HL-60 (cell line): ENCODE measurements around the gene NME1.

Source experiments
- DNase-seq, 2 experiments: peaks; one replicate each; pipeline ENCODE4 v3.0.0-alpha.2; 2010 to 2020; ENCODE audit warnings: low read depth in 1 of 2, low spot score in 1 of 2
- H3K27ac ChIP-seq: fragments of 250-450 bp; sonication (Bioruptor Pico); replicated peaks from 2 replicates; pipeline ENCODE4 v1.5.1; 2020; ENCODE audit warnings: mild to moderate bottlenecking, moderate library complexity
- H3K27me3 ChIP-seq: fragments of 250-450 bp; sonication (Bioruptor Pico); 2 replicates; pipeline ENCODE4 v1.5.1; 2021; ENCODE audit warnings: mild to moderate bottlenecking, moderate library complexity; ENCODE audit not compliant: insufficient read depth, poor library complexity, severe bottlenecking
- H3K4me3 ChIP-seq: replicated peaks from 2 replicates; pipeline ENCODE4 v1.5.1; 2011; ENCODE audit warnings: mild to moderate bottlenecking, control low read depth, low read length; ENCODE audit not compliant: insufficient read depth
- GABPA ChIP-seq: IDR thresholded peaks from 2 replicates; pipeline ENCODE4 v1.6.1; 2012; ENCODE audit warnings: low read depth
- POLR2AphosphoS5 ChIP-seq: IDR thresholded peaks from 2 replicates; pipeline ENCODE4 v1.6.1; 2012; ENCODE audit warnings: low read depth
- SPI1 ChIP-seq: IDR thresholded peaks from 2 replicates; pipeline ENCODE4 v1.6.1; 2012; ENCODE audit warnings: low read depth, mild to moderate bottlenecking, borderline replicate concordance
- TF ChIP-seq, protein P1 (sequence below): IDR thresholded peaks from one replicate; pipeline ENCODE4 v1.5.1; 2011; ENCODE audit warnings: low read length, control low read depth, inconsistent platforms; ENCODE audit not compliant: insufficient read depth
- TF ChIP-seq, protein P2 (sequence below): IDR thresholded peaks from 2 replicates; pipeline ENCODE4 v1.6.1; 2012; ENCODE audit warnings: low read depth; ENCODE audit not compliant: insufficient replicate concordance

The NME1 gene

DNA sequence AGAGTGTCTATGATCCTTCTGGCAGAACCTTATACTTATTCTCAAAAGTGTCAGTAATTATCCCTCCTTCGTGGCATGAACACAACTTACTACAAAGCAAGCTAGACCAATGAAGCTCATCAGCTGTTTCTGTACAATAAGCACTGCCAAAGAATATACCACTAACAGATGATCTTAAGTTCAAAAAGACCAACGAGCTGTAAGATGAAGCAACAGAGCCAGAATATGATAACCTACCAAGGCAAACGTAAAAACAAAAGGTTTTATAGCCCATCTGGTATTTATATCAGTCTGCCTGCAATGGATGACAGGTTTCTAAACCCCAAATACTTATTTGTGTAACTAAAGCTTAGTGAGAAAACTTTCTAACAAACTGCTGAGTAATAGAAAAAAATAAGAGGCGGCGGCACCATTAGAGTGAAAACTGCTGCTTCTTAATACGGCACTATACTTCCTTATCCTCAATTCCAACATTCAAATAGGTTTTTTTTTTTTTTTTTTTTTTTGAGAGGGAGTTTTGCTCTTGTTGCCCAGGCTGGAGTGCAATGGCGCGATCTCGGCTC is 35.0 kb downstream of the NME1 start:
- Histone ChIP-seq H3K27me3 (no peaks in the 10 kb centered on the region), H3K27ac (no peak overlapping the region), H3K4me3 (no peak overlapping the region)
- no peak for DNase-seq
- TF ChIP-seq, protein P1, sequence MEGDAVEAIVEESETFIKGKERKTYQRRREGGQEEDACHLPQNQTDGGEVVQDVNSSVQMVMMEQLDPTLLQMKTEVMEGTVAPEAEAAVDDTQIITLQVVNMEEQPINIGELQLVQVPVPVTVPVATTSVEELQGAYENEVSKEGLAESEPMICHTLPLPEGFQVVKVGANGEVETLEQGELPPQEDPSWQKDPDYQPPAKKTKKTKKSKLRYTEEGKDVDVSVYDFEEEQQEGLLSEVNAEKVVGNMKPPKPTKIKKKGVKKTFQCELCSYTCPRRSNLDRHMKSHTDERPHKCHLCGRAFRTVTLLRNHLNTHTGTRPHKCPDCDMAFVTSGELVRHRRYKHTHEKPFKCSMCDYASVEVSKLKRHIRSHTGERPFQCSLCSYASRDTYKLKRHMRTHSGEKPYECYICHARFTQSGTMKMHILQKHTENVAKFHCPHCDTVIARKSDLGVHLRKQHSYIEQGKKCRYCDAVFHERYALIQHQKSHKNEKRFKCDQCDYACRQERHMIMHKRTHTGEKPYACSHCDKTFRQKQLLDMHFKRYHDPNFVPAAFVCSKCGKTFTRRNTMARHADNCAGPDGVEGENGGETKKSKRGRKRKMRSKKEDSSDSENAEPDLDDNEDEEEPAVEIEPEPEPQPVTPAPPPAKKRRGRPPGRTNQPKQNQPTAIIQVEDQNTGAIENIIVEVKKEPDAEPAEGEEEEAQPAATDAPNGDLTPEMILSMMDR: no peak

DNA sequence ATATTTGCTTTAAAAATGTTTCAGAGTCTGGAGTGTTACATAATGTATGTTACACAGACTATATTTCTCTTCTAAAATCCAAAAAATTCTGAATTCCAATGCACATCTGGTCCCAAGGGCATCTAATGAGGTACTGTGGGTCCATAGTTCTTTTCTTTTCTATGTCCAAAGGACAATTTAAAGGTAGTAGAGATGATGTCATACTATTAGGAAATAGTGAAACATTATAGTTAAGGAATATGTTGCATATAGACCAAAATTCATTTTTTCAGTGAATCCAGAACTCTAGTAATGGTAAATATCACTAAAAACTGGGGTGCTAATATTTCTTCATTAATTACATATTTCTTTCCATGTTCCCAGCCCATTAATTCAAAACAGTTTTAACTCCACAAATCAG is 35.8 kb downstream of the NME1 start:
- DNase-seq: no peak
- Histone ChIP-seq H3K27ac (no peak overlapping the region), H3K4me3 (no peak overlapping the region), H3K27me3 (no peaks in the 10 kb centered on the region)
- TF ChIP-seq, protein P1: no peak
- TF ChIP-seq SPI1 (no peak), GABPA (no peak), POLR2AphosphoS5 (no peak)
- TF ChIP-seq, protein P2, sequence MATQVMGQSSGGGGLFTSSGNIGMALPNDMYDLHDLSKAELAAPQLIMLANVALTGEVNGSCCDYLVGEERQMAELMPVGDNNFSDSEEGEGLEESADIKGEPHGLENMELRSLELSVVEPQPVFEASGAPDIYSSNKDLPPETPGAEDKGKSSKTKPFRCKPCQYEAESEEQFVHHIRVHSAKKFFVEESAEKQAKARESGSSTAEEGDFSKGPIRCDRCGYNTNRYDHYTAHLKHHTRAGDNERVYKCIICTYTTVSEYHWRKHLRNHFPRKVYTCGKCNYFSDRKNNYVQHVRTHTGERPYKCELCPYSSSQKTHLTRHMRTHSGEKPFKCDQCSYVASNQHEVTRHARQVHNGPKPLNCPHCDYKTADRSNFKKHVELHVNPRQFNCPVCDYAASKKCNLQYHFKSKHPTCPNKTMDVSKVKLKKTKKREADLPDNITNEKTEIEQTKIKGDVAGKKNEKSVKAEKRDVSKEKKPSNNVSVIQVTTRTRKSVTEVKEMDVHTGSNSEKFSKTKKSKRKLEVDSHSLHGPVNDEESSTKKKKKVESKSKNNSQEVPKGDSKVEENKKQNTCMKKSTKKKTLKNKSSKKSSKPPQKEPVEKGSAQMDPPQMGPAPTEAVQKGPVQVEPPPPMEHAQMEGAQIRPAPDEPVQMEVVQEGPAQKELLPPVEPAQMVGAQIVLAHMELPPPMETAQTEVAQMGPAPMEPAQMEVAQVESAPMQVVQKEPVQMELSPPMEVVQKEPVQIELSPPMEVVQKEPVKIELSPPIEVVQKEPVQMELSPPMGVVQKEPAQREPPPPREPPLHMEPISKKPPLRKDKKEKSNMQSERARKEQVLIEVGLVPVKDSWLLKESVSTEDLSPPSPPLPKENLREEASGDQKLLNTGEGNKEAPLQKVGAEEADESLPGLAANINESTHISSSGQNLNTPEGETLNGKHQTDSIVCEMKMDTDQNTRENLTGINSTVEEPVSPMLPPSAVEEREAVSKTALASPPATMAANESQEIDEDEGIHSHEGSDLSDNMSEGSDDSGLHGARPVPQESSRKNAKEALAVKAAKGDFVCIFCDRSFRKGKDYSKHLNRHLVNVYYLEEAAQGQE: no peak

DNA sequence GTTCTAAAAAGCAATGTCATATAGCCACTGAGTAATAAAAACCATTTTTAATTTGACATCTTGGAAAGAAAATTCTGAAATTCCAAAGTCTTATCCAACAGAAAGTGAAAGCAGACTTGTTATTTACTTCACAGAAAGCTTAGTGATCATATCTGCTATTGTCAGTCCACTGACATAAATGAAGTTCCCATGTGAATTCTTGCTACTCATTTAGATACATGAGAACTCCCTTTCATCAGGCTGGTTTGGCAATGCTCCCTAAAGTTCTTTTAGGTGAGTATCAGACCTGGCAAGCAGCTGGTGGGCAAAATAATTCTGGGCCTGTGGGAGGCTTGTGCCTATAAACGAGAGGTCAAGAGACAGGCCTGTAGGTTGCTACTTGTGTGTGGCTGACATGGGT is 36.3 kb downstream of the NME1 start:
- TF ChIP-seq, protein P1: no peak
- TF ChIP-seq GABPA (no peak), POLR2AphosphoS5 (no peak), SPI1 (no peak)
- Histone ChIP-seq H3K4me3 (no peak overlapping the region), H3K27ac (no peak overlapping the region), H3K27me3 (no peaks in the 10 kb centered on the region)
- DNase-seq: no peak

DNA sequence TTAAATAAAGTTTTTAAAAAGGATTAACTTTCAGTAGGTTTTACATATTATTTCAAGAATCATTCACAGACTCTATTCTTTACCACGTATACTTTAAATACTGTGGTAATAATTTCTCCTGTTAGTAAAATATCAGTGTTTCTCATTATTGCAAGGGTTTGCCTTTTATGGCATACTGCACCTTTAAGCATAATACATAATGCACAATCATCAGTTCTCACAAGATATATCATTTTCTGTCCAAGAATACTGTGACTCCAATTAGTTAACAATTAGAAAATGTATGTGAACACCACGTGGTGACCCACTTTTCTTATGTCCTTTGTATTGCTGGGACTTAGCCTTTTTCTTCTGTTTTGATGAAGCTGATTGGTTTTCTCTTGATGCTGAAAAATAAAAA is 38.5 kb downstream of the NME1 start:
- no peak for TF ChIP-seq GABPA
- TF ChIP-seq, protein P1: no peak
- TF ChIP-seq, protein P2: no peak
- no peak for TF ChIP-seq POLR2AphosphoS5
- no peak for TF ChIP-seq SPI1
- Histone ChIP-seq H3K27ac (no peak overlapping the region), H3K4me3 (no peak overlapping the region), H3K27me3 (no peaks in the 10 kb centered on the region)
- DNase-seq: no peak
